PC-9 (cell line): ENCODE data around the gene ERC2. TPM values are rescaled to one million over a fixed set of nuclear protein-coding genes. Genes with fewer than 3 reads are reported as not detected.

ENCODE experiments used
- BruUV-seq: library from RNA; stranded (reverse); fragments of 400-500 nt; replicated peaks from 2 replicates; lab custom pipeline; 2021; lab: Mats Ljungman, UMichigan
- CTCF ChIA-PET: fragments of 300-600 bp; sonication (Branson Sonifier 250); formaldehyde crosslinking; loops from one replicate; lab custom pipeline; 2022; ENCODE audit warnings: antibody characterized with exemption; lab: Charles Lee
- POLR2A ChIA-PET: fragments of 300-600 bp; sonication (Branson Sonifier 250); formaldehyde crosslinking; loops from one replicate; lab custom pipeline; 2022; ENCODE audit warnings: antibody characterized with exemption; ENCODE audit not compliant: unreplicated experiment; lab: Charles Lee
- DNase-seq, 2 experiments: peaks; one replicate each; pipeline versions ENCODE4 v3.0.0 to v3.0.0-alpha.2; 2015 to 2022; ENCODE audit warnings: mixed read lengths in 1 of 2
- H2AFZ ChIP-seq: fragments of 200-600 bp; sonication (generic); 2 replicates; pipeline ENCODE4 v1.8.1; 2017; ENCODE audit warnings: antibody characterized with exemption
- H3F3A ChIP-seq: fragments of 200-600 bp; sonication (generic); 2 replicates; pipeline ENCODE4 v1.8.1; 2017; ENCODE audit warnings: antibody characterized with exemption, mild to moderate bottlenecking, low read depth; ENCODE audit not compliant: insufficient read depth
- H3K27ac ChIP-seq: fragments of 200-600 bp; sonication (generic); 2 replicates; pipeline ENCODE4 v1.6.1; 2016; ENCODE audit warnings: mixed run types
- H3K27me3 ChIP-seq: fragments of 200-600 bp; sonication (generic); 2 replicates; pipeline ENCODE4 v1.6.1; 2016; ENCODE audit warnings: low read depth, mixed run types; ENCODE audit not compliant: insufficient read depth
- H3K36me3 ChIP-seq: fragments of 200-600 bp; sonication (generic); 2 replicates; pipeline ENCODE4 v1.6.1; 2016; ENCODE audit warnings: low read depth, mixed run types
- H3K4me1 ChIP-seq: fragments of 200-600 bp; sonication (generic); replicated peaks from 2 replicates; pipeline ENCODE4 v1.6.1; 2016; ENCODE audit warnings: mixed run types; ENCODE audit not compliant: insufficient read depth
- H3K4me2 ChIP-seq: fragments of 200-600 bp; sonication (generic); 2 replicates; pipeline ENCODE4 v1.6.1; 2017; ENCODE audit warnings: mixed run types
- H3K4me3 ChIP-seq: fragments of 200-600 bp; sonication (generic); 2 replicates; pipeline ENCODE4 v1.6.1; 2016; ENCODE audit warnings: mixed run types
- H3K79me2 ChIP-seq: fragments of 200-600 bp; sonication (generic); 2 replicates; pipeline ENCODE4 v1.6.1; 2017; ENCODE audit warnings: low read depth, mixed run types
- H3K9me2 ChIP-seq: fragments of 200-600 bp; sonication (generic); 2 replicates; pipeline ENCODE4 v1.8.1; 2017; ENCODE audit warnings: mild to moderate bottlenecking; ENCODE audit not compliant: insufficient read depth
- H3K9me3 ChIP-seq: fragments of 200-600 bp; sonication (generic); 2 replicates; pipeline ENCODE4 v1.8.1; 2016; ENCODE audit warnings: low read depth; ENCODE audit not compliant: insufficient read depth
- H4K20me1 ChIP-seq: fragments of 200-600 bp; sonication (generic); 2 replicates; pipeline ENCODE4 v1.8.1; 2017; ENCODE audit not compliant: insufficient read depth
- CTCF ChIP-seq: fragments of 200-600 bp; sonication (generic); conservative IDR thresholded peaks from 2 replicates; pipeline ENCODE4 v1.6.1; 2017; ENCODE audit warnings: mixed run types, antibody characterized with exemption, mild to moderate bottlenecking, moderate library complexity
- EZH2 ChIP-seq: fragments of 200-600 bp; sonication (generic); IDR thresholded peaks from 2 replicates; pipeline ENCODE4 v1.8.0; 2017; ENCODE audit warnings: antibody characterized with exemption, low read depth
- intact Hi-C: fragments of 100-400 bp; cut with micrococcal nuclease; formaldehyde crosslinking; loops from one replicate; pipeline ENCODE4 v1.10.0; 2022; ENCODE audit not compliant: unreplicated experiment
- total RNA-seq: library from RNA; stranded (reverse); gene quantifications from 2 replicates; pipeline ENCODE4 v1.2.3, GENCODE V29; 2021

Gene ERC2
- total RNA-seq, 1 experiment from 2014 or later, result 1.4 TPM

GRCh38 chr3:56323986-56324420, 144.3 kb downstream of the ERC2 start:
- Histone ChIP-seq H3K4me3 (no peak overlapping the region), H3K4me1 (no peaks in the 10 kb centered on the region), H3K79me2 (no peaks in the 10 kb centered on the region), H3K27me3 (no peaks in the 10 kb centered on the region), H3K9me2 (no peaks in the 10 kb centered on the region), H2AFZ (no peak overlapping the region), H3K36me3 (no peaks in the 10 kb centered on the region), H3K9me3 (no peaks in the 10 kb centered on the region), H3K4me2 (no peak overlapping the region), H3F3A (no peaks in the 10 kb centered on the region), H4K20me1 (no peaks in the 10 kb centered on the region), H3K27ac (no peak overlapping the region)
- POLR2A ChIA-PET, result no interaction called here
- no peak for DNase-seq
- intact Hi-C loops, result no loop called here
- CTCF ChIA-PET, result no interaction called here
- TF ChIP-seq EZH2 (no peak), CTCF (no peak)
- no TSS peak for BruUV-seq

DNA sequence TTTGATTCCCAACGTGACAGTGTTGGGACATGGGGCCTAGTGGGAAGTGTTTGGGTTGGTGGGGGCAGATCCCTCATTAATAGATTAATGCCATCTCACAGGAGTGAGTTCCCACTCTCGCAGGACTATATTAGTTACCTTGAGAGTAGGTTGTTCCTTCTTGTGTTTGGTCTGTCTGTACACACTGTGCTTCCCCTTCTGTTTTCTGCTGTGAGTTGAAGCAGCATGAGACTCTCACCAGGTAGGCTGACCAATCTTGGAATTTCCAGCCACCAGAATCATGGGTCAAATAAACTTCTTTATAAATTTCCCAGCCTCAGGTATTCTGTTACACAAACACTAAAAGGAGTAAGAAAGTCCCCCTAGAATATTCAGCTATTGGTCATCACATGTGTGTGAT, 145.4 kb downstream of the ERC2 start:
- H3K4me3 ChIP-seq, result no peak overlapping the region
- no peaks in the 10 kb centered on the region for H4K20me1 ChIP-seq
- H3F3A ChIP-seq, result no peaks in the 10 kb centered on the region
- intact Hi-C loops, result no loop called here
- CTCF ChIA-PET, result no interaction called here
- BruUV-seq, result no TSS peak
- no peak overlapping the region for H2AFZ ChIP-seq
- DNase-seq, result no peak
- no peaks in the 10 kb centered on the region for H3K4me1 ChIP-seq
- no peaks in the 10 kb centered on the region for H3K9me2 ChIP-seq
- no peak overlapping the region for H3K27ac ChIP-seq
- no peak overlapping the region for H3K4me2 ChIP-seq
- H3K9me3 ChIP-seq, result no peaks in the 10 kb centered on the region
- TF ChIP-seq EZH2 (no peak), CTCF (no peak)
- H3K36me3 ChIP-seq, result no peaks in the 10 kb centered on the region
- no peaks in the 10 kb centered on the region for H3K27me3 ChIP-seq
- H3K79me2 ChIP-seq, result no peaks in the 10 kb centered on the region
- POLR2A ChIA-PET, result no interaction called here

GRCh38 chr3:56321892-56322291, 146.4 kb downstream of the ERC2 start:
- intact Hi-C loops, result no loop called here
- H3K9me2 ChIP-seq, result no peaks in the 10 kb centered on the region
- H3K27me3 ChIP-seq, result no peaks in the 10 kb centered on the region
- no peak for TF ChIP-seq CTCF
- TF ChIP-seq EZH2, result no peak
- H3K4me1 ChIP-seq, result no peaks in the 10 kb centered on the region
- ChIA-PET POLR2A (no interaction called here), CTCF (no interaction called here)
- H3K4me3 ChIP-seq, result no peak overlapping the region
- no TSS peak for BruUV-seq
- H3K9me3 ChIP-seq, result no peaks in the 10 kb centered on the region
- H3K36me3 ChIP-seq, result no peaks in the 10 kb centered on the region
- no peak for DNase-seq
- no peaks in the 10 kb centered on the region for H3K79me2 ChIP-seq
- H4K20me1 ChIP-seq, result no peaks in the 10 kb centered on the region
- no peaks in the 10 kb centered on the region for H3F3A ChIP-seq
- no peak overlapping the region for H3K4me2 ChIP-seq
- H3K27ac ChIP-seq, result no peak overlapping the region
- H2AFZ ChIP-seq, result no peak overlapping the region
